ENCODE results near the gene PMFBP1. TPM values are rescaled to one million over a fixed set of nuclear protein-coding genes. Genes with fewer than 3 reads are reported as not detected.

The PMFBP1 gene
- total and polyA plus RNA-seq, 2 donors (not counting 1 experiment from before 2014, with no cell fraction given): 1.2 to 9.5 TPM

GRCh38 chr16:72092832-72093447 is 79.0 kb downstream of the PMFBP1 start:
- POLR2A ChIA-PET: no interaction called here
- TF ChIP-seq EZH2 (IDR thresholded peaks at IDR 0.05; ENCODE audit: borderline replicate concordance, insufficient read depth, low read depth, low read length, poor library complexity, severe bottlenecking) (no peak), CTCF (IDR thresholded peaks at IDR 0.05) (no peak)
- DNase-seq (no peak), ATAC-seq (ENCODE audit: low read depth) (peak; percentile 26)
- Histone ChIP-seq H3K36me3 (replicated peaks in 1 of 2; ENCODE audit: control extremely low read depth in 1 of 2, control insufficient read depth in 1 of 2, extremely low read depth in 1 of 2, insufficient read depth in 2 of 2, low read length in 1 of 2) (peaks cover 6 to 52% of the 10 kb centered on the region in 2 experiments), H3K27ac (ENCODE audit: low read length in 2 of 2) (peak overlapping the region; percentile 85 to 91), H4K20me1 (ENCODE audit: control insufficient read depth, insufficient read depth, low read length, poor library complexity, severe bottlenecking) (peaks cover 8% of the 10 kb centered on the region), H2AFZ (ENCODE audit: insufficient read depth, low read depth, low read length, poor library complexity, severe bottlenecking) (peak overlapping the region; percentile 86), H3K27me3 (replicated peaks in 1 of 4; ENCODE audit: control extremely low read depth in 1 of 4, control insufficient read depth in 3 of 4, insufficient read depth in 4 of 4, low read length in 3 of 4) (no peaks in the 10 kb centered on the region), H3K9me3 (ENCODE audit: control extremely low read depth in 1 of 3, control insufficient read depth in 2 of 3, insufficient read depth in 1 of 3, low read length in 2 of 3) (no peaks in the 10 kb centered on the region), H3K4me2 (replicated peaks; ENCODE audit: low read depth, low read length, poor library complexity, severe bottlenecking) (peak overlapping the region; percentile 80), H3K4me1 (ENCODE audit: control insufficient read depth in 2 of 2, insufficient read depth in 2 of 2, low read length in 2 of 2) (peaks cover 20 to 28% of the 10 kb centered on the region in 2 donors), H3K79me2 (ENCODE audit: control insufficient read depth, insufficient read depth, low read length) (peaks cover 48% of the 10 kb centered on the region), H3K4me3 (ENCODE audit: control extremely low read depth in 1 of 5, extremely low read depth in 1 of 5, insufficient read depth in 1 of 5, low read depth in 2 of 5, low read length in 4 of 5) (peak overlapping the region; percentile 84 to 95 (median 88)), H3K9ac (ENCODE audit: low read length) (peak overlapping the region; percentile 92)
- Mint-ChIP-seq H3K9me3 (ENCODE audit: insufficient read depth) (no peaks in the 10 kb centered on the region), H3K27ac (peak overlapping the region; percentile 92), H3K4me3 (peak overlapping the region; percentile 90), H3K4me1 (peaks cover 42% of the 10 kb centered on the region), H3K27me3 (no peaks in the 10 kb centered on the region)
- intact Hi-C loops (cut with micrococcal nuclease): loop anchor here (1.0 to 10.0 kb wide), 6 partner anchors 79 to 1288 kb away; partner anchors contain the start of genes DHODH, IST1, PHLPP2 and PMFBP1
- WGBS (ENCODE audit: insufficient coverage): under 1% methylated on average over 18 of the region's 22 CpGs
- CTCF ChIA-PET: interaction anchor here (1.0 to 3.6 kb wide), 5 partner anchors 22 to 79 kb away, joined by 3 to 15 read pairs (median 3); partner anchors contain the start of gene PMFBP1

- Mint-ChIP-seq H3K4me3 (peak overlapping the region; percentile 2), H3K27ac (no peak overlapping the region), H3K4me1 (peaks cover 42% of the 10 kb centered on the region), H3K27me3 (no peaks in the 10 kb centered on the region), H3K9me3 (ENCODE audit: insufficient read depth) (no peaks in the 10 kb centered on the region)
- CTCF ChIA-PET: interaction anchor here (1.4 kb wide), 1 partner anchor 25 kb away, joined by 3 read pairs; no protein-coding TSS in a partner anchor
- 100% methylated on average over 1 of the region's 3 CpGs for WGBS (ENCODE audit: insufficient coverage)
- H4K20me1 ChIP-seq (ENCODE audit: control insufficient read depth, insufficient read depth, low read length, poor library complexity, severe bottlenecking): peaks cover 6% of the 10 kb centered on the region
- no peak overlapping the region for H3K4me2 ChIP-seq (replicated peaks; ENCODE audit: low read depth, low read length, poor library complexity, severe bottlenecking)
- H2AFZ ChIP-seq (ENCODE audit: insufficient read depth, low read depth, low read length, poor library complexity, severe bottlenecking): no peak overlapping the region
- DNase-seq: no peak
- H3K4me1 ChIP-seq (ENCODE audit: control insufficient read depth in 2 of 2, insufficient read depth in 2 of 2, low read length in 2 of 2): peaks cover 20 to 28% of the 10 kb centered on the region in 2 donors
- no peak overlapping the region for H3K4me3 ChIP-seq (ENCODE audit: control extremely low read depth in 1 of 5, extremely low read depth in 1 of 5, insufficient read depth in 1 of 5, low read depth in 2 of 5, low read length in 4 of 5)
- H3K9me3 ChIP-seq (ENCODE audit: control extremely low read depth in 1 of 3, control insufficient read depth in 2 of 3, insufficient read depth in 1 of 3, low read length in 2 of 3): no peaks in the 10 kb centered on the region
- H3K79me2 ChIP-seq (ENCODE audit: control insufficient read depth, insufficient read depth, low read length): peaks cover 41% of the 10 kb centered on the region
- H3K27me3 ChIP-seq (replicated peaks in 1 of 4; ENCODE audit: control extremely low read depth in 1 of 4, control insufficient read depth in 3 of 4, insufficient read depth in 4 of 4, low read length in 3 of 4): no peaks in the 10 kb centered on the region
- intact Hi-C loops (cut with micrococcal nuclease): loop anchor here (5.0 to 10.0 kb wide), 2 partner anchors 194 to 1286 kb away; partner anchors contain the start of genes IST1 and VAC14
- H3K27ac ChIP-seq (ENCODE audit: low read length in 2 of 2): no peak overlapping the region
- ATAC-seq (ENCODE audit: low read depth): no peak
- TF ChIP-seq EZH2 (IDR thresholded peaks at IDR 0.05; ENCODE audit: borderline replicate concordance, insufficient read depth, low read depth, low read length, poor library complexity, severe bottlenecking) (no peak), CTCF (IDR thresholded peaks at IDR 0.05) (no peak)
- H3K9ac ChIP-seq (ENCODE audit: low read length): no peak overlapping the region
- POLR2A ChIA-PET: no interaction called here
- H3K36me3 ChIP-seq (replicated peaks in 1 of 2; ENCODE audit: control extremely low read depth in 1 of 2, control insufficient read depth in 1 of 2, extremely low read depth in 1 of 2, insufficient read depth in 2 of 2, low read length in 1 of 2): peaks cover 6 to 45% of the 10 kb centered on the region in 2 experiments
Observed at GRCh38 chr16:72091217-72091616, 80.7 kb downstream of the PMFBP1 start.
